ENCODE results near the gene MLN. TPM values are rescaled to one million over a fixed set of nuclear protein-coding genes. Genes with fewer than 3 reads are reported as not detected.

The MLN gene
- total RNA-seq, 1 donor = not detected

DNA sequence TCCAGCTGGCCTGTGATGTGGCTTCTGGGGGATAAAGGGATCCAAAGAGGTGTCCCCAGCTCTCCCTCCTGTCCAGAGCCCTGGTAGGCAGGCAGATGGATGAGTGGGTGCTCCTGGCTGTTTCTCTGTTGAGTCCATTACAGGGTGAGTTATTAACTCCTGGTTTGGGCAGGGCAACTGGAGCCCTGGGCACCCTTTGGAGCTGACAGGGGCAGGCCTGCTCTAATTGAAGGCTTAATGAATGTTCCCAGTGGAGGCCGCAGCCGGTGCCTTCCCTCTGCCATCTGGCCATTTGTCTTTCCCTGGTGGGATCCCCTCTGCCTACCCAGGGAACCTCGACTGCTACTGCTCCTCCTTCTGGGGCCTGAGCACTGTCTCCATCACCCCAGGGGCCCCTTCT lies 44.7 kb upstream of the MLN start:
- no peak for TF ChIP-seq CTCF (IDR thresholded peaks at IDR 0.05; ENCODE audit: insufficient read depth, low read length)
- H3K4me3 ChIP-seq (ENCODE audit: low read depth, low read length) = no peak overlapping the region
- no peak for DNase-seq (ENCODE audit: low read depth)

- H3K4me3 ChIP-seq (ENCODE audit: low read depth, low read length) = no peak overlapping the region
- TF ChIP-seq CTCF (IDR thresholded peaks at IDR 0.05; ENCODE audit: insufficient read depth, low read length) = no peak
- DNase-seq (ENCODE audit: low read depth) = no peak
Measured at GRCh38 chr6:33847867-33848266, 44.1 kb upstream of the MLN start.

DNA sequence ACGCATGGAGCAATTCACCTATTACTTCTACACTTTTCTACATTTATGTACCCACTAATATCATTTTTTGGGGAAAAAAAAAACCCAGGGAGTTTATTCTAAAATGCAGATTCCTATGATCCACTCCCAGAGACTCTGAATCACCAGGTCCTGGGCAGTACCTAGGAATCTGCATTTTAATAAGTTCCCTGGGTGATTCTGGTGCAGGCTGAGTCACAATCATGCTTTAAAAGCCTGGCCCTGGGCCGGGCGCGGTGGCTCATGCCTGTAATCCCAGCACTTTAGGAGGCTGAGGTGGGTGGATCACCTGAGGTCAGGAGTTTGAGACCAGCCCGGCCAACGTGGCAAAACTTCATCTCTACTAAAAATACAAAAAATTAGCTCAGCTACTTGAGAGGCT lies 43.3 kb upstream of the MLN start:
- H3K4me3 ChIP-seq (ENCODE audit: low read depth, low read length) = no peak overlapping the region
- no peak for TF ChIP-seq CTCF (IDR thresholded peaks at IDR 0.05; ENCODE audit: insufficient read depth, low read length)
- DNase-seq (ENCODE audit: low read depth) = no peak

- H3K4me3 ChIP-seq (ENCODE audit: low read depth, low read length) = no peak overlapping the region
- DNase-seq (ENCODE audit: low read depth) = no peak
Measured at GRCh38 chr6:33846226-33846625, 42.4 kb upstream of the MLN start.

GRCh38 chr6:33845031-33845745 lies 41.4 kb upstream of the MLN start:
- no peak for DNase-seq (ENCODE audit: low read depth)
- TF ChIP-seq CTCF (IDR thresholded peaks at IDR 0.05; ENCODE audit: insufficient read depth, low read length) = no peak
- no peak overlapping the region for H3K4me3 ChIP-seq (ENCODE audit: low read depth, low read length)

More at GRCh38 chr6:33846226-33846625, 42.4 kb upstream of the MLN start:
- no peak for TF ChIP-seq CTCF (IDR thresholded peaks at IDR 0.05; ENCODE audit: insufficient read depth, low read length)

DNA sequence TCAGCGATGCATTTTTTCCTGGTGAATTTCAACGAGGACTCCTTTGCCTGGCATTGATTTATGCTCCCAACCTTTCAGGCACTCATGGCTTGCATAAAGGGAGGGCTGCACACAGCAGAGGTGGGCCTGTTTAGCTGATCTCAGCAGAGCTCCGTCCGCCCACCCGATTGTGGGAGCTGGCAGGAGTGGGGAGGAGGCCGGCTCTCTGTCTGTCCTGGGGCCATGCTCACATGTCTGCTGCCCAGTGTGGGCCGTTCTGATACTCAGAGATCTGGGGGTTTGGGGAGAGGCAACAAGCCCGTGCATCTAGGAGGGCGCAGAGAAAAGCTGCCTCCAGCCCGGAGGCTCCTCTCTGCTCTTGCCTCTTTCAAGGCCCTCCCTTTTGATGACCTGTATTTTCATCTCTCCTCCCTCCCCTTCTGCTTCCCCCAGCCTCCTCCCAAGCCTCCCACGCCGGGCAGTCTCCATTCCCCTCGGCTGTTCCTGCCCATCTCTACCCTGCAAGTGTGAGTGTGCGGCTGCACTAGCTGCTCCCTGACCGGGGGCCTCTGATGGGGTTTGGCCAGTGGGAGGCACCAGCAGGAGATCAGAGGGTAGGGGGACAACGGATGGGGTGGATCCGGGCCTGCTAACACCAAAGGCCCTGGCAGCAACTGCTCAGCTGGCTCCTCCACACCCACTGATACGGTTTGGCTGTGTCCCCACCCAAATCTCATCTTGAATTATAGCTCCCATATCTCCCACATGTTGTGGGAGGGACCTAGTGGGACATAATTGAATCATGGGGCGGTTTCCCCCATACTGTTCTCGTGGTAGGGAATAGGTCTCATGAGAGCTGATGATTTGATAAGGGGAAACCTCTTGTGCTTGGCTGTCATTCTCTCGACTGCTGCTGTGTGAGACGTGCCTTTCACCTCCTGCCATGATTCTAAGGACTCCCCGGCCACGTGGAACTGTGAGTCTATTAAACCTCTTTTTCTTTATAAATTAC lies 39.6 kb upstream of the MLN start:
- H3K4me3 ChIP-seq (ENCODE audit: low read depth, low read length) = no peak overlapping the region
- DNase-seq (ENCODE audit: low read depth) = no peak
- TF ChIP-seq CTCF (IDR thresholded peaks at IDR 0.05; ENCODE audit: insufficient read depth, low read length) = no peak
